GM21529 (cell line): ENCODE measurements around the gene CCNL2.
"Not testable (repeated sequence)": the region's sequence is repeated elsewhere in the genome, so short reads cannot be mapped to it uniquely, and the experiment has no call there.

ENCODE experiments used
- ATAC-seq: cut with Tn5 transposase; IDR thresholded peaks from one replicate; pipeline ENCODE4 v1.9.1; 2021; ENCODE audit not compliant: unreplicated experiment

The CCNL2 gene

GRCh38 chr1:1399187-1399871 lies at the start of gene CCNL2:
TSS of gene CCNL2 (minus strand) at chr1:1399335. CDS start at chr1:1399306, 29 bp downstream.
- ATAC-seq: peak; percentile 93

GRCh38 chr1:1446631-1447030 lies 47.5 kb upstream of the CCNL2 start:
- ATAC-seq: not testable (repeated sequence)

GRCh38 chr1:1442069-1442770 lies 43.1 kb upstream of the CCNL2 start:
- ATAC-seq: no peak

- no peak for ATAC-seq
Measured at GRCh38 chr1:1441002-1441888, 42.1 kb upstream of the CCNL2 start.

- ATAC-seq: no peak
Measured at GRCh38 chr1:1440262-1441001, 41.3 kb upstream of the CCNL2 start.

- ATAC-seq: no peak
Measured at GRCh38 chr1:1439546-1440261, 40.6 kb upstream of the CCNL2 start.

GRCh38 chr1:1438531-1439381 lies 39.6 kb upstream of the CCNL2 start:
- no peak for ATAC-seq

- ATAC-seq: no peak
Measured at GRCh38 chr1:1437904-1438376, 38.8 kb upstream of the CCNL2 start.

- no peak for ATAC-seq
Measured at GRCh38 chr1:1437033-1437903, 38.1 kb upstream of the CCNL2 start.

GRCh38 chr1:1436630-1437032 lies 37.5 kb upstream of the CCNL2 start:
- no peak for ATAC-seq

GRCh38 chr1:1435911-1436629 lies 36.9 kb upstream of the CCNL2 start:
- ATAC-seq: no peak

- ATAC-seq: no peak
Measured at GRCh38 chr1:1435106-1435903, 36.2 kb upstream of the CCNL2 start, which contains the start of gene VWA1. TSS of gene VWA1 (plus strand) at chr1:1435690. CDS start at chr1:1435749, 59 bp downstream.

GRCh38 chr1:1434824-1435105 lies 35.6 kb upstream of the CCNL2 start:
- no peak for ATAC-seq

GRCh38 chr1:1434131-1434823 lies 35.1 kb upstream of the CCNL2 start:
- ATAC-seq: no peak

GRCh38 chr1:1433804-1434130 lies 34.6 kb upstream of the CCNL2 start:
- no peak for ATAC-seq
